HFF-Myc (cell line): ENCODE data around the gene KCNH1.

ENCODE experiments used
- DNase-seq: peaks from one replicate; pipeline ENCODE4 v3.0.0-alpha.2; 2011; ENCODE audit warnings: low read depth; ENCODE audit errors: extremely low read depth
- H3K4me3 ChIP-seq: replicated peaks from 2 replicates; pipeline ENCODE4 v1.5.1; 2011; ENCODE audit warnings: low read depth, mild to moderate bottlenecking, control low read depth, low read length
- TF ChIP-seq, protein P1 (sequence below): IDR thresholded peaks from 2 replicates; pipeline ENCODE4 v1.5.1; 2012; ENCODE audit warnings: mild to moderate bottlenecking, low read depth, low read length, control low read depth; ENCODE audit errors: missing control alignments

The KCNH1 gene

DNA sequence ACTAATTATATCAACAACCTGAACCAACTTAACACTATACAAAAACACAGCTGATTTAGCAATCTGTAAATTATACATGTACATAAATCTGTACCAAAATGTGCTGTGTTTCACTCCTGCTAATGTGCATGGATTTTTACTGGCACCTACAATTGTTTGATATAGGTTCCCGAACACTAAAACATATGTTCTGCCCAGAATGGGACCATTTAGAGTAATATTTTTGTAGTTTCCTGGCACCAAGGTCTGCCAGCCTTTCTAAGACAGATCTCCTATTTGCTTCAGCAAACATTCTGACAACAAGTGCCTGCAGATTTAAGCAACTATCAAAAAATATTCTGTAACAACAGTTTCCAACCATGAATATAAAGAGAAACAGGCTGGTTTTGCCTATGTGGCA, 4.2 kb downstream of the KCNH1 start:
- DNase-seq = no peak

DNA sequence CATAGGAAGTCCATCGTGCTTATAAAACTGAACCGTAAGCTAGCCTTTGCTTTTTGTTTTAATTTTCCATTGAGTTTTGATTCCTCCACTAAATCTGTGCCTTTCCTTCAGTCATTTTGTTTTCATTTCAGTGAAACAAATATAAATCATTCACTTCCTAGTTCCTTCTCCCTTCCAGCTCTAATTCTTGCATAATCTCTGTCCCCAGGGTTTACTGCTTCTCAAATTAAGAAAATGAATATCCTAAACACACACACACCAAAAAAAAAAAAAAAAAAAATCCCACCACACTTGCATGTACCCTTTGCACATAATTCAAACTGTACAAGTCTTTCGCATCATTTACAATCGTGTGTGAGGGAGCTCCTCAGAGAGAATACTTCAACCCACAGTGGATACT, 6.8 kb downstream of the KCNH1 start:
- TF ChIP-seq, protein P1, sequence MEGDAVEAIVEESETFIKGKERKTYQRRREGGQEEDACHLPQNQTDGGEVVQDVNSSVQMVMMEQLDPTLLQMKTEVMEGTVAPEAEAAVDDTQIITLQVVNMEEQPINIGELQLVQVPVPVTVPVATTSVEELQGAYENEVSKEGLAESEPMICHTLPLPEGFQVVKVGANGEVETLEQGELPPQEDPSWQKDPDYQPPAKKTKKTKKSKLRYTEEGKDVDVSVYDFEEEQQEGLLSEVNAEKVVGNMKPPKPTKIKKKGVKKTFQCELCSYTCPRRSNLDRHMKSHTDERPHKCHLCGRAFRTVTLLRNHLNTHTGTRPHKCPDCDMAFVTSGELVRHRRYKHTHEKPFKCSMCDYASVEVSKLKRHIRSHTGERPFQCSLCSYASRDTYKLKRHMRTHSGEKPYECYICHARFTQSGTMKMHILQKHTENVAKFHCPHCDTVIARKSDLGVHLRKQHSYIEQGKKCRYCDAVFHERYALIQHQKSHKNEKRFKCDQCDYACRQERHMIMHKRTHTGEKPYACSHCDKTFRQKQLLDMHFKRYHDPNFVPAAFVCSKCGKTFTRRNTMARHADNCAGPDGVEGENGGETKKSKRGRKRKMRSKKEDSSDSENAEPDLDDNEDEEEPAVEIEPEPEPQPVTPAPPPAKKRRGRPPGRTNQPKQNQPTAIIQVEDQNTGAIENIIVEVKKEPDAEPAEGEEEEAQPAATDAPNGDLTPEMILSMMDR = no peak
- H3K4me3 ChIP-seq = no peak overlapping the region
- DNase-seq = no peak

More for the DNA sequence above, 4.2 kb downstream of the KCNH1 start:
- H3K4me3 ChIP-seq = no peak overlapping the region
- TF ChIP-seq, protein P1 = no peak

DNA sequence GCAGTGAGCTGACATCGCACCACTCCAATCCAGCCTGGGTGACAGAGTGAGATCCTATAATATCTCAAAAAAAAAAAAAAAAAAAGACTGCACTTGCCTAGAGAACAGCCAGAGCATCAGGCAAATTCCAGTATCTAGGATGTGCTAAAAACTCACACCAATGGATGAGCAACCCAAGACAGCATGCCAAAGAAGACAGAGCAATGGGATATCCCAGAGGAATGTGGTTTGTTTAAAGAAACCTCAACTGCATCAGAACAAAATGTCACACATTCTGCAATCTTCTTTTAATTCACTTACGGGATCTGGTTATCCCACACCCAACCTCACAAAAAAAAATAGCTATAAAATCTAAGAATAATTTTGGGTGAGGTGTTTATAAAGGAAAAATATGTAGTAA, 7.3 kb downstream of the KCNH1 start:
- no peak overlapping the region for H3K4me3 ChIP-seq
- TF ChIP-seq, protein P1 = no peak
- DNase-seq = no peak

DNA sequence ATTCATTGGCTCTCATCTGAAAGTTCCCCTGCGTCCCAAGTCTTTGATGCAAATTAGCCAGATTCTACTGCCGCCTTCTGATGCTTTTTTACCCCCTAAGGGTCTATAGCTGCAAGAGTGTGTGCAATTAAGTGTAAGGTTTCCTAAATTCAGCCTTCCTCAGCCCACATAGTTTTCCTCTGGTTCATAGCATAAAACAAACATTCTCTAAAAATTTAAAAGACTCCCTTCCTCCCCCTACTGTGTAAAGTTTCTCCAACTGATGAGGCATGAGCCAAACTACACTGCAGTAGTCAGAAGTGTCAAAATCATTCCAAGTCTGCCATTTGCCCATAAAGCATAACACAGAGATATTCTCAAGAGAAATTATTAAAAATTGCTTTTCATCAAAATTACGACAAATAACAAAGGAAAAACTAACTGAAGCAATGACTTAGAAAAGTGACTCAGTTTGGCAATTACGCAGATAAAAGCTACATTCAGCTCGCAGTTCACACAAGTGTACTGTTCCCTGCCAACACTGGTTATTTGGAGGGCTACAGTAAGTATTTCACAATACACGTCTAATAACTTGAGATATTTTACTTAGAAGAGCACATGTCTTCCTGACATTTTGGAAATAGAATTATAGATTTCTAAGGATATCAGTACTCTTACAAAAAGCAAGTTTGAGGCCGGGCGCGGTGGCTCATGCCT, 15.4 kb downstream of the KCNH1 start:
- TF ChIP-seq, protein P1 = no peak
- DNase-seq = no peak
- H3K4me3 ChIP-seq = no peak overlapping the region

DNA sequence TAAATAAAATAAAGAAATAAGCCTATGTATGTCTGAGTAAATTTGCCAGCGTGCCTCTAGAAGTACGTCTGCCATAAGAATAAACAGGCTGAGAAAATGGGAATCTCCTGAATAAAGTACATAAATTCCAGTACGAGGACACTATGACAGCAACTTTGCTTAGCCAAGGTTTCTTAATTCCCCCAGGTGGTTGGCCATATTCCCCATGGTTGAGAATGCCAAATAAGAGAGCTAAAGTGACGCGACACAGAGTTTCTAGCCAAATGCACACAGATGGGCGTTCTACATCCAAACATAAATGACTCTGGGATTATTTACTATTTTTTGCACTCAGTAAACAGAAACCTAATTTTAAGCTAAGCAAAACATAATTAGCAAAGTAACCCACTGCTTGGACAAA, 19.5 kb downstream of the KCNH1 start:
- DNase-seq = no peak
- TF ChIP-seq, protein P1 = no peak
- H3K4me3 ChIP-seq = no peak overlapping the region

DNA sequence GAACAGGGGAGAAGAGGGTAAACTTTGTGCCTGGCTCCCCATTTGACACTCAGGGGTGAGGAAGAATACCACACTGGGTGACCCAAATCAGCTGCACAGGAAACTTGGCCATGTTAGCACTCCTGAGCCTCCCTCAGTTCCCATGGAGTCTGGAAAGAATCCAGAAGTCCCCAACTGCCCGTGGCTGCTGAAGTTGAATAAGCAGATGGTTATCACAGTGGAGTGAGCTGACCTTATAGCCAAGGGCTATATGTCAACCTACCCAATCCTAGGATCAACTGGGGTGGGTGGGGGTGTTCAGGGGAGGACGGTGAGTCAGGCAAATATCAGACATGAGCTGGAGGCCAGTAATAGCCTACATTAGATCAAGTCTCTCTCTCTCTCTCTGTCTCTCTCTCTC, 20.4 kb downstream of the KCNH1 start:
- no peak overlapping the region for H3K4me3 ChIP-seq
- no peak for DNase-seq
- TF ChIP-seq, protein P1 = no peak

DNA sequence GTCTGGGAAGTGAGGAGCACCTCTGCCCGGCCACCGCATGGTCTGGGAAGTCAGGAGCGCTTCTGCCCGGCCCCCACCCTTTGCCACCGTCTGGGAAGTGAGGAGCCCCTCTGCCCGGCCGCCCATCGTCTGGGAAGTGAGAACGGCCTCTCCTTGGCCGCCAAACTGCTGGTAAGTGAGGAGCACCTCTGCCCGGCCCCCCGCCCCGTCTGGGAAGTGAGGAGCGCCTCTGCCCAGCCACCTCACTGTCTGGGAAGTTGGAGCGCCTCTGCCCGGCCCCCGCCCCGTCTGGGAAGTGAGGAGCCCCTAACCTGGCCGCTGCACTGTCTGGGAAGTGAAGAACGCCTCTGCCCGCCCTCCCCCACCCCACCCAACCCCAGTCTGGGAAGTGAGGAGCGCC, 22.6 kb downstream of the KCNH1 start:
- TF ChIP-seq, protein P1 = no peak
- DNase-seq = no peak
- H3K4me3 ChIP-seq = no peak overlapping the region
